Measurements from ENCODE around the gene TRIM71. TPM values are rescaled to one million over a fixed set of nuclear protein-coding genes. Genes with fewer than 3 reads are reported as not detected.

TRIM71 gene
- total and polyA plus RNA-seq, 2 of the 13 experiments (the other 11 are each of a cell fraction or from before 2014, with no cell fraction given): 21.7 to 76.9 TPM

- TF ChIP-seq IKZF4 (CRISPR knock-in tag; IDR thresholded peaks at IDR 0.05; ENCODE audit: borderline replicate concordance, low read depth, not compliant biosample characterization): peak; percentile 48
- 0 out of 2 replicates have a peak, but pooled peaks have one; percentile 51 for TF ChIP-seq EEA1 (CRISPR knock-in tag; IDR thresholded peaks at IDR 0.05; ENCODE audit: borderline replicate concordance)
- TF ChIP-seq HNF1A (IDR thresholded peaks at IDR 0.05; ENCODE audit: low read depth): peak; percentile 61
- peak; percentile 61; the same call in 1 of the 2 replicates for TF ChIP-seq HNF1A (CRISPR knock-in tag; IDR thresholded peaks at IDR 0.05; ENCODE audit: borderline replicate concordance)
- TF ChIP-seq, protein P1, sequence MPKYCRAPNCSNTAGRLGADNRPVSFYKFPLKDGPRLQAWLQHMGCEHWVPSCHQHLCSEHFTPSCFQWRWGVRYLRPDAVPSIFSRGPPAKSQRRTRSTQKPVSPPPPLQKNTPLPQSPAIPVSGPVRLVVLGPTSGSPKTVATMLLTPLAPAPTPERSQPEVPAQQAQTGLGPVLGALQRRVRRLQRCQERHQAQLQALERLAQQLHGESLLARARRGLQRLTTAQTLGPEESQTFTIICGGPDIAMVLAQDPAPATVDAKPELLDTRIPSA (CRISPR knock-in tag; IDR thresholded peaks at IDR 0.05; ENCODE audit: borderline replicate concordance): 0 out of 2 replicates have a peak, but pooled peaks have one; percentile 33
- TF ChIP-seq ZMYM3 (CRISPR knock-in tag; IDR thresholded peaks at IDR 0.05): peak; percentile 44
- TF ChIP-seq KLF13 (CRISPR knock-in tag; IDR thresholded peaks at IDR 0.05): no peak
- peak; percentile 53; the same call in 1 of the 2 replicates for TF ChIP-seq FOXP1 (IDR thresholded peaks at IDR 0.05)
- peak; percentile 92 for TF ChIP-seq FOXP1 (CRISPR knock-in tag; IDR thresholded peaks at IDR 0.05)
- TF ChIP-seq SOX5 (CRISPR knock-in tag; IDR thresholded peaks at IDR 0.05; ENCODE audit: borderline replicate concordance): peak; percentile 73
- TF ChIP-seq ZNF292 (CRISPR knock-in tag; IDR thresholded peaks at IDR 0.05; ENCODE audit: borderline replicate concordance, low read depth): peak; percentile 84; the same call in 1 of the 2 replicates
- TF ChIP-seq CEBPB (IDR thresholded peaks at IDR 0.05; ENCODE audit: borderline replicate concordance, low read depth, low read length): peak; percentile 92
- peak; percentile 62; the same call in 1 of the 2 replicates for TF ChIP-seq GABPB1 (CRISPR knock-in tag; IDR thresholded peaks at IDR 0.05)
- TF ChIP-seq, protein P2, sequence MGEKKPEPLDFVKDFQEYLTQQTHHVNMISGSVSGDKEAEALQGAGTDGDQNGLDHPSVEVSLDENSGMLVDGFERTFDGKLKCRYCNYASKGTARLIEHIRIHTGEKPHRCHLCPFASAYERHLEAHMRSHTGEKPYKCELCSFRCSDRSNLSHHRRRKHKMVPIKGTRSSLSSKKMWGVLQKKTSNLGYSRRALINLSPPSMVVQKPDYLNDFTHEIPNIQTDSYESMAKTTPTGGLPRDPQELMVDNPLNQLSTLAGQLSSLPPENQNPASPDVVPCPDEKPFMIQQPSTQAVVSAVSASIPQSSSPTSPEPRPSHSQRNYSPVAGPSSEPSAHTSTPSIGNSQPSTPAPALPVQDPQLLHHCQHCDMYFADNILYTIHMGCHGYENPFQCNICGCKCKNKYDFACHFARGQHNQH (CRISPR knock-in tag; IDR thresholded peaks at IDR 0.05): peak; percentile 79
- 0 out of 2 replicates have a peak, but pooled peaks have one; percentile 33 for TF ChIP-seq ZNF280D (CRISPR knock-in tag; IDR thresholded peaks at IDR 0.05)
These were observed 23.1 kb upstream of the TRIM71 start (continued) for GRCh38 chr3:32794487-32795308.

Measured in HepG2 (cell line).